ENCODE measurements around the gene ANGPTL7.

Gene ANGPTL7

DNA sequence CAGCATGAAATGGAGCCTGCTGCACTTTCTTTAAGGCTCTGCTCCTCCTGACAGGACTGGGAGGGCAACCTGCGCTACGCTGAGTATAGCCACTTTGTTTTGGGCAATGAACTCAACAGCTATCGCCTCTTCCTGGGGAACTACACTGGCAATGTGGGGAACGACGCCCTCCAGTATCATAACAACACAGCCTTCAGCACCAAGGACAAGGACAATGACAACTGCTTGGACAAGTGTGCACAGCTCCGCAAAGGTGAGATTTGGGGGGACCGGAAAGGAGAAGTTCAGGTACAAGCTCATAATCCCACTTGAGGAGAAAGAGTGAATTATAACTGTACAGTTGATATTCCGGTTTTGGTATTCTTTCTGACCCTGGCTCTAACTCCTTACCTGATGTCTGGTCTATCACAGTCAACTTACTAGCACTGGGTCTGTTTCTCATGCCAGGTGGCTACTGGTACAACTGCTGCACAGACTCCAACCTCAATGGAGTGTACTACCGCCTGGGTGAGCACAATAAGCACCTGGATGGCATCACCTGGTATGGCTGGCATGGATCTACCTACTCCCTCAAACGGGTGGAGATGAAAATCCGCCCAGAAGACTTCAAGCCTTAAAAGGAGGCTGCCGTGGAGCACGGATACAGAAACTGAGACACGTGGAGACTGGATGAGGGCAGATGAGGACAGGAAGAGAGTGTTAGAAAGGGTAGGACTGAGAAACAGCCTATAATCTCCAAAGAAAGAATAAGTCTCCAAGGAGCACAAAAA is 5.4 kb downstream of the ANGPTL7 start:
- in situ Hi-C loops (cut with MboI; ENCODE audit: low pct_unique_long_range_greater_than_20kb, low sequenced_read_pairs, unreplicated experiment) = no loop called here
- DNase-seq (ENCODE audit: low spot score) = no peak
- TF ChIP-seq, protein P1, sequence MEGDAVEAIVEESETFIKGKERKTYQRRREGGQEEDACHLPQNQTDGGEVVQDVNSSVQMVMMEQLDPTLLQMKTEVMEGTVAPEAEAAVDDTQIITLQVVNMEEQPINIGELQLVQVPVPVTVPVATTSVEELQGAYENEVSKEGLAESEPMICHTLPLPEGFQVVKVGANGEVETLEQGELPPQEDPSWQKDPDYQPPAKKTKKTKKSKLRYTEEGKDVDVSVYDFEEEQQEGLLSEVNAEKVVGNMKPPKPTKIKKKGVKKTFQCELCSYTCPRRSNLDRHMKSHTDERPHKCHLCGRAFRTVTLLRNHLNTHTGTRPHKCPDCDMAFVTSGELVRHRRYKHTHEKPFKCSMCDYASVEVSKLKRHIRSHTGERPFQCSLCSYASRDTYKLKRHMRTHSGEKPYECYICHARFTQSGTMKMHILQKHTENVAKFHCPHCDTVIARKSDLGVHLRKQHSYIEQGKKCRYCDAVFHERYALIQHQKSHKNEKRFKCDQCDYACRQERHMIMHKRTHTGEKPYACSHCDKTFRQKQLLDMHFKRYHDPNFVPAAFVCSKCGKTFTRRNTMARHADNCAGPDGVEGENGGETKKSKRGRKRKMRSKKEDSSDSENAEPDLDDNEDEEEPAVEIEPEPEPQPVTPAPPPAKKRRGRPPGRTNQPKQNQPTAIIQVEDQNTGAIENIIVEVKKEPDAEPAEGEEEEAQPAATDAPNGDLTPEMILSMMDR (IDR thresholded peaks at IDR 0.05; ENCODE audit: extremely low read depth, insufficient read depth, missing control alignments) = no peak

DNA sequence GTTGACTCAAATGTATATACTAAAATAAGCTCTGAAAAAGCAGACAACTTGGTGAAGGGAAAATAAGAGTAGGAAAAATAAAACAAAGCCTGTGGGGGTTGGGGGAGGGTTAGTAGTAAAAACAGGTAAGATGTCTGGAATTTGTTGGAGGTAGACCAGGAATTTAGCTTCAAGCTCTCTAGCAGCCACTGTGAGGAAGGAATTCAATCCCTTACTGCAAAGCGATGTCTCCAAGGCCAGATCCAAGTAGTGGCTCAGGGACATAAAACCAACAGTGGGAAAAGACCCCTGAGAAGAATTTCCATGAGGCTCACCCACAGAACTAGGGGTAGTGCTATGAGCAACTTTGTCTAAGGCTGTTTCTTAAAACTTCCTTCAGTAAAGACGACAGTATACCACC is 7.8 kb downstream of the ANGPTL7 start:
- in situ Hi-C loops (cut with MboI; ENCODE audit: low pct_unique_long_range_greater_than_20kb, low sequenced_read_pairs, unreplicated experiment) = no loop called here
- TF ChIP-seq, protein P1 (IDR thresholded peaks at IDR 0.05; ENCODE audit: extremely low read depth, insufficient read depth, missing control alignments) = no peak
- no peak for DNase-seq (ENCODE audit: low spot score)

DNA sequence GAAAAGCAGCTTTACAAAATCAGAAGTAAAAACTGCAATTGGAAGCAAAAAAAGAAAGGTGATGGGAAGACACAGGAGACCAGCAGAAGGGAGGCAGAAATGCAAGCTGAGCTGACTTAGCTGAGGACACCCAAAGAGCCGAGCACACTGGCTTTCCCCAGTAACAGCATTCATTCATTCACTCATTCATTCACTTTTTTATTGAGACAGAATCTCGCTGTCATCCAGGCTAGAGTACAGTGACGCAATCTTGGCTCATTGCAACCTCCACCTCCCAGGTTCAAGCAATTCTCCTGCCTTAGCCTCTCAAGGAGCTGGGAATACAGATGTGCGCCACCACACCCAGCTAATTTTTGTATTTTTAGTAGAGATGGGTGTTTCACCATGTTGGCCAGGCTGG is 8.2 kb downstream of the ANGPTL7 start:
- in situ Hi-C loops (cut with MboI; ENCODE audit: low pct_unique_long_range_greater_than_20kb, low sequenced_read_pairs, unreplicated experiment) = no loop called here
- TF ChIP-seq, protein P1 (IDR thresholded peaks at IDR 0.05; ENCODE audit: extremely low read depth, insufficient read depth, missing control alignments) = no peak
- DNase-seq (ENCODE audit: low spot score) = no peak

DNA sequence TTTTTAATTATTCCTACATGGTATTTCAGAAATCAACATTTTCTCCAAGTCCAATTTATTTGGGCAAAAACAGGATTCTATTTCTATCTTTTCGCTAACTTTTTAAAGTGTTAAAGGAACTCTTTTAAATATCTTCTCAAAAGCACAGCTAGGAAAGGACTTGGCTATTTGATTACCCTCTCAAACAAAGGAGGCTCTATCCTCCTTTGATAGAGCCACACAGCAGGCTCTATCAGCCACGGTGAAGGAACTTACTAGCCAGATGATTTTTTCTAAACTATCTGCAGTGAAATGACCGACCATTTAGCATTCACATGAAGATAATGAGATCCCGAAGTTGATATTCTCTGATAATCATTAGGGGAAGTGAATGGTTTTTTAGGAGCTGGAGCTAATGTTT is 9.1 kb downstream of the ANGPTL7 start:
- no peak for DNase-seq (ENCODE audit: low spot score)
- TF ChIP-seq, protein P1 (IDR thresholded peaks at IDR 0.05; ENCODE audit: extremely low read depth, insufficient read depth, missing control alignments) = no peak
- in situ Hi-C loops (cut with MboI; ENCODE audit: low pct_unique_long_range_greater_than_20kb, low sequenced_read_pairs, unreplicated experiment) = no loop called here

DNA sequence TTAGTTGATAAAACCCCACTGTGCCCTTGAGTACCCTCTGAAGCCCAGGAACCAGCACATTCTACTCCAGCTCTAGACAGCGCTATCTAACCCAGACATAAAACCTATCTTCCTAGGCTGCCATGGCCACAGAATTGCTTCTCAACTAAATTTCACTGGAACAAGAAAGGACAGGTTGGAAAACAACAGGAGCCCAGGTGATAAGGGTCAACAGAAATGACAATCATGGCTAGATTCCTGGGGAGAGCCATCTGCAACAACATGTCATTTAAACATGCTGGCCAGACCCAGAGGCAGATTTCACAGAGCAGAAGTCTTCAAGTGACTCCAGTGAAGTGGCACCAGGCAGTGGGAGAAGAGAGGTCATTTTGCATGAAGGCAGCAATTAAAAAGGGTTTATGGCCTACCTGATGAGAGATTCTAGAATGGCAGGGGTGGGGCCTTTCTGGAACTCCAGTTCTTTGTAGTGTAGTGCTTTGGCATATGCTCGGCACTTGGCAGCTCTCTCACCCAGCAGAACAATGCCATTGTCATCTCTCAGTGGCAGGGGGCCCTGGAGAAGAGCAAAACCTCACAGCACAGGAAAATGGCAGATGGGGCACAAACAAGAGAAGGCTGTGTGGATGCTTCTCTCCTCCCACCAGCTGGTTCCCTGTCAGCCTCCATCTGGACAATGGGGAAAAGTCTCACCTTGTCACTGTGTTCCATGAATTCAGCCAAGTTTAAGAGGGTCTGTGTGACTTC is 9.9 kb downstream of the ANGPTL7 start:
- in situ Hi-C loops (cut with MboI; ENCODE audit: low pct_unique_long_range_greater_than_20kb, low sequenced_read_pairs, unreplicated experiment) = no loop called here
- no peak for DNase-seq (ENCODE audit: low spot score)
- TF ChIP-seq, protein P1 (IDR thresholded peaks at IDR 0.05; ENCODE audit: extremely low read depth, insufficient read depth, missing control alignments) = no peak

DNA sequence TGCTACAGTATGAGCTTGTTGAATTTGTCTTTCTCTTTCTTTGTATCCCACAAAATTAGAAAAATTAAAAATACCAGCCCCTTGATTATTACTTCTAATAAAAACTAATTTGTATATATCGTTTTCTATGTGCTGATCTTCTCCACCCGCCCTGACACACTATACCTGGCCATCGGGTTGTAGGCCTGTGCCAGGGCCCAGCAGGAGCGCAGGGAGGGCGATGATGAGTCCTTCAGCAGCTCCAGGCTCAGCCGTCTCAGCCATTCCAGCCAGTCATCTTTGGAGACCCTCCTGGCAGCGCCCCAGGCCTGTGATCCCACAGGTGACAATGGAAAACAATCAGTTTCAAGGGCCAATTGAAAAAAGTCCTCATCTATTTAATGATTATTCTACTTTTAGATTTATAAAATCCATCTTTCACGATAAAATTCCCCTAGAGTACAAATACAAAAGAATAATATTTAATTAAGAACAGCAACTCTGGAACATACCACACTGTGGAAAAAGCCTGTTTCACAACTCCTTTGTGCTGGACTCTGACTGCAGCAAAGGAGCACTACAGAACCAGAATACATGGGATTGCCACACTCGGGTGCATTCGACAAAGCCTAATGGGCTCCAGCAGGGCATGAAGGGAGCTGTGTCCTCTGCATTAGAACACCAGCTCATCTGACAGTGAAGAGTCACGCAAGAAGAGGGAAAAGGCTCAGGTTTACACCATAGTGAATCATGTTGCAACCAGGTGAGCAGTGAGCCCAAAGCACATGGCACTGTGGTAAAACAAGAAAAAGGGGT is 15.4 kb downstream of the ANGPTL7 start:
- DNase-seq (ENCODE audit: low spot score) = no peak
- in situ Hi-C loops (cut with MboI; ENCODE audit: low pct_unique_long_range_greater_than_20kb, low sequenced_read_pairs, unreplicated experiment) = no loop called here
- TF ChIP-seq, protein P1 (IDR thresholded peaks at IDR 0.05; ENCODE audit: extremely low read depth, insufficient read depth, missing control alignments) = no peak
